Stimulated activated naive CD4-positive, alpha-beta T cell treated with Interleukin-2 at 50 U/mL for 16 hours (primary cell): ENCODE results near the gene TMEM223.
A peak's percentile ranks its signal among the peaks of the same experiment; 100 is the strongest.
"Not testable (repeated sequence)": the region's sequence is repeated elsewhere in the genome, so short reads cannot be mapped to it uniquely, and the experiment has no call there.

Source experiments
- DNase-seq: peaks from one replicate; lab custom pipeline; 2025; lab: John Stamatoyannopoulos, UW

TMEM223 gene

GRCh38 chr11:62791501-62792201, at the start of gene TMEM223:
TMEM223 (minus strand) TSS chr11:62792006; CDS start chr11:62791994, 12 bp downstream.
- DNase-seq = peak; percentile 90

GRCh38 chr11:62840721-62841360, 49.0 kb upstream of the TMEM223 start:
- peak; percentile 89 for DNase-seq

- peak; percentile 89 for DNase-seq
Observed at GRCh38 chr11:62839050-62839945, 47.5 kb upstream of the TMEM223 start, which contains the start of gene WDR74. WDR74 (minus strand) TSS chr11:62839590; CDS start chr11:62839570, 20 bp downstream.

GRCh38 chr11:62835336-62835735, 43.5 kb upstream of the TMEM223 start:
- DNase-seq = no peak

- DNase-seq = no peak
Observed at GRCh38 chr11:62832336-62833234, 40.8 kb upstream of the TMEM223 start, which contains the start of gene TEX54. TEX54 (minus strand) TSS chr11:62832841.

GRCh38 chr11:62831520-62832335, 39.9 kb upstream of the TMEM223 start, which contains the start of gene STX5:
STX5 (minus strand) TSS chr11:62832051; CDS start chr11:62831243, 808 bp downstream.
- DNase-seq = peak; percentile 98

- no peak for DNase-seq
Observed at GRCh38 chr11:62830904-62831519, 39.2 kb upstream of the TMEM223 start.

- not testable (repeated sequence) for DNase-seq
Observed at GRCh38 chr11:62828130-62828529, 36.3 kb upstream of the TMEM223 start.

GRCh38 chr11:62823677-62824076, 31.9 kb upstream of the TMEM223 start:
- DNase-seq = no peak

- DNase-seq = no peak
Observed at GRCh38 chr11:62817129-62817528, 25.3 kb upstream of the TMEM223 start.

- no peak for DNase-seq
Observed at GRCh38 chr11:62816557-62816956, 24.8 kb upstream of the TMEM223 start.

- no peak for DNase-seq
Observed at GRCh38 chr11:62811659-62812058, 19.9 kb upstream of the TMEM223 start.

GRCh38 chr11:62810748-62811147, 18.9 kb upstream of the TMEM223 start:
- DNase-seq = no peak

- DNase-seq = no peak
Observed at GRCh38 chr11:62806611-62807121, 14.9 kb upstream of the TMEM223 start.

- peak; percentile 43 for DNase-seq
Observed at GRCh38 chr11:62805961-62806441, 14.2 kb upstream of the TMEM223 start.

- peak; percentile 91 for DNase-seq
Observed at GRCh38 chr11:62805076-62805892, 13.5 kb upstream of the TMEM223 start, which contains the start of gene NXF1. NXF1 (minus strand) TSS chr11:62805440; CDS start chr11:62805356, 84 bp downstream.

GRCh38 chr11:62804310-62805075, 12.7 kb upstream of the TMEM223 start:
- DNase-seq = no peak

GRCh38 chr11:62801071-62801470, 9.3 kb upstream of the TMEM223 start:
- DNase-seq = no peak
